ENCODE data around the gene MPRIP.

MPRIP gene

DNA sequence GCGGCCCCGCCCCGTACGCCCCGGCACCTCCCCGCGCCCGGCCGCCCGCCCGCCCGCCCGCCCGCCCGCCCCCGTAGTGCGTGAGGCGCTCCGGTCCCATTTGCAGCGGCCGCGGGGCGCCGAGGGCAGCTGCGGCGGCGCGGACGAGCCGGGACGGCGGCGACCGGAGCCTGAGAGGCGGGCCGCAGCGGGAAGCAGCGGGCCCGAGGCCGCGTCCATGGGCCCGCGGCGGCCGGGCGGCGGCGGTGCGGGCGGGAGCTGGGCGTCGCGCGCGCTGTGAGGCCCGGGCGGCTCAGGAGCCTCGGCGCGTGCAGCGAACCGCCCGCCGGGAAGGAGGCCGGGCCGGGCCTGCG lies at the start of gene MPRIP:
MPRIP (plus strand) TSS at position 74 of the 353 bp plus-strand sequence. CDS start 392 bp downstream, outside the sequence.
- Histone ChIP-seq H3K4me1 (ENCODE audit: control insufficient read depth, insufficient read depth, low read length) (peaks cover 19% of the 10 kb centered on the region), H3K27ac (ENCODE audit: extremely low read depth, low read depth, low read length) (peak within 1 kb of the TSS; percentile 61; the same call in 1 of the 2 replicates), H3K4me3 (ENCODE audit: low read depth, low read length) (peak within 1 kb of the TSS; percentile 80), H3K36me3 (ENCODE audit: control insufficient read depth in 2 of 2, insufficient read depth in 1 of 2, low read length in 2 of 2) (no peaks in the 10 kb centered on the region), H3K9me3 (ENCODE audit: control insufficient read depth, insufficient read depth, low read depth, low read length) (no peaks in the 10 kb centered on the region)
- ChIA-PET CTCF (interaction anchor here (0.9 to 1.0 kb wide), 2 partner anchors 14 to 41 kb away, joined by 3 to 4 read pairs; no protein-coding TSS in a partner anchor), POLR2A (interaction anchor here (1.0 to 2.1 kb wide), 2 partner anchors 14 to 15 kb away, joined by 3 to 11 read pairs; no protein-coding TSS in a partner anchor)
- TF ChIP-seq KLF8 (tag by site-specific recombination; IDR thresholded peaks at IDR 0.05) (no peak), AEBP2 (tag by site-specific recombination; IDR thresholded peaks at IDR 0.05; ENCODE audit: borderline replicate concordance) (no peak), ZNF366 (tag by site-specific recombination; conservative IDR thresholded peaks at IDR 0.05) (no peak), ZNF623 (tag by site-specific recombination; IDR thresholded peaks at IDR 0.05) (no peak), ZNF433 (tag by site-specific recombination; IDR thresholded peaks at IDR 0.05; ENCODE audit: low read depth) (no peak), ZNF112 (tag by site-specific recombination; IDR thresholded peaks at IDR 0.05) (no peak), OVOL3 (tag by site-specific recombination; IDR thresholded peaks at IDR 0.05) (no peak), ZNF37A (tag by site-specific recombination; IDR thresholded peaks at IDR 0.05) (no peak)
- TF ChIP-seq, protein P1, sequence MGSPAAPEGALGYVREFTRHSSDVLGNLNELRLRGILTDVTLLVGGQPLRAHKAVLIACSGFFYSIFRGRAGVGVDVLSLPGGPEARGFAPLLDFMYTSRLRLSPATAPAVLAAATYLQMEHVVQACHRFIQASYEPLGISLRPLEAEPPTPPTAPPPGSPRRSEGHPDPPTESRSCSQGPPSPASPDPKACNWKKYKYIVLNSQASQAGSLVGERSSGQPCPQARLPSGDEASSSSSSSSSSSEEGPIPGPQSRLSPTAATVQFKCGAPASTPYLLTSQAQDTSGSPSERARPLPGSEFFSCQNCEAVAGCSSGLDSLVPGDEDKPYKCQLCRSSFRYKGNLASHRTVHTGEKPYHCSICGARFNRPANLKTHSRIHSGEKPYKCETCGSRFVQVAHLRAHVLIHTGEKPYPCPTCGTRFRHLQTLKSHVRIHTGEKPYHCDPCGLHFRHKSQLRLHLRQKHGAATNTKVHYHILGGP (tag by site-specific recombination; IDR thresholded peaks at IDR 0.05): no peak
- TF ChIP-seq, protein P2, sequence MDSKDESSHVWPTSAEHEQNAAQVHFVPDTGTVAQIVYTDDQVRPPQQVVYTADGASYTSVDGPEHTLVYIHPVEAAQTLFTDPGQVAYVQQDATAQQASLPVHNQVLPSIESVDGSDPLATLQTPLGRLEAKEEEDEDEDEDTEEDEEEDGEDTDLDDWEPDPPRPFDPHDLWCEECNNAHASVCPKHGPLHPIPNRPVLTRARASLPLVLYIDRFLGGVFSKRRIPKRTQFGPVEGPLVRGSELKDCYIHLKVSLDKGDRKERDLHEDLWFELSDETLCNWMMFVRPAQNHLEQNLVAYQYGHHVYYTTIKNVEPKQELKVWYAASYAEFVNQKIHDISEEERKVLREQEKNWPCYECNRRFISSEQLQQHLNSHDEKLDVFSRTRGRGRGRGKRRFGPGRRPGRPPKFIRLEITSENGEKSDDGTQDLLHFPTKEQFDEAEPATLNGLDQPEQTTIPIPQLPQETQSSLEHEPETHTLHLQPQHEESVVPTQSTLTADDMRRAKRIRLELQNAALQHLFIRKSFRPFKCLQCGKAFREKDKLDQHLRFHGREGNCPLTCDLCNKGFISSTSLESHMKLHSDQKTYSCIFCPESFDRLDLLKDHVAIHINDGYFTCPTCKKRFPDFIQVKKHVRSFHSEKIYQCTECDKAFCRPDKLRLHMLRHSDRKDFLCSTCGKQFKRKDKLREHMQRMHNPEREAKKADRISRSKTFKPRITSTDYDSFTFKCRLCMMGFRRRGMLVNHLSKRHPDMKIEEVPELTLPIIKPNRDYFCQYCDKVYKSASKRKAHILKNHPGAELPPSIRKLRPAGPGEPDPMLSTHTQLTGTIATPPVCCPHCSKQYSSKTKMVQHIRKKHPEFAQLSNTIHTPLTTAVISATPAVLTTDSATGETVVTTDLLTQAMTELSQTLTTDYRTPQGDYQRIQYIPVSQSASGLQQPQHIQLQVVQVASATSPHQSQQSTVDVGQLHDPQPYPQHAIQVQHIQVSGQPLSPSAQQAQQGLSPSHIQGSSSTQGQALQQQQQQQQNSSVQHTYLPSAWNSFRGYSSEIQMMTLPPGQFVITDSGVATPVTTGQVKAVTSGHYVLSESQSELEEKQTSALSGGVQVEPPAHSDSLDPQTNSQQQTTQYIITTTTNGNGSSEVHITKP (tag by site-specific recombination; IDR thresholded peaks at IDR 0.05): no peak

DNA sequence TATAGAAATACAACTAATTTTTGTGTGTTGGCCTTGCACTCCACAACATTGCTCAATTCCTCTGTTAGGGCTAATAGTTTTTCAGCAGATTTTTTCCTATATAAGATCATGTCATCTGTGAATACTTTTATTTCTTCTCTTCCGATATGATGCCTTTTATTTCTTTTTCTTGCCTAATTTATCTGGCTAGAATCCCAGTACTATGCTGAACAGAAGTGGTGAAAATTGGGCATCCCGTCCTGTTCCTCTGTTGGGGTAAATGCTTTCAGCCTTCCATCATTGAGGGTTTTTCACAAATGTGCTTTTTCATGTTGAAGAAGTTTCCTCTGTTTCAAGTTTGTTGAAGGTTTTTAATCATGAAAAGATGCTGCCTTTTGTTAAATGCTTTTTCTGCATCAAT lies 47.6 kb upstream of the MPRIP start:
- no peaks in the 10 kb centered on the region for H3K4me1 ChIP-seq (ENCODE audit: control insufficient read depth, insufficient read depth, low read length)
- no peaks in the 10 kb centered on the region for H3K9me3 ChIP-seq (ENCODE audit: control insufficient read depth, insufficient read depth, low read depth, low read length)
- no peak overlapping the region for H3K4me3 ChIP-seq (ENCODE audit: low read depth, low read length)
- no peaks in the 10 kb centered on the region for H3K36me3 ChIP-seq (ENCODE audit: control insufficient read depth in 2 of 2, insufficient read depth in 1 of 2, low read length in 2 of 2)
- ChIA-PET POLR2A (interaction anchor here (0.6 kb wide), 1 partner anchor 1034 kb away, joined by 3 read pairs; no protein-coding TSS in a partner anchor), CTCF (interaction anchor here (0.5 to 4.4 kb wide), 8 partner anchors 10 to 406 kb away, joined by 3 to 34 read pairs (median 4); no protein-coding TSS in a partner anchor)
- H3K27ac ChIP-seq (ENCODE audit: extremely low read depth, low read depth, low read length): no peak overlapping the region
- no peak for TF ChIP-seq ZNF692 (tag by site-specific recombination; IDR thresholded peaks at IDR 0.05)
- no peak for TF ChIP-seq ZNF416 (tag by site-specific recombination; IDR thresholded peaks at IDR 0.05)
- TF ChIP-seq SCRT2 (tag by site-specific recombination; IDR thresholded peaks at IDR 0.05): no peak
- TF ChIP-seq, protein P3, sequence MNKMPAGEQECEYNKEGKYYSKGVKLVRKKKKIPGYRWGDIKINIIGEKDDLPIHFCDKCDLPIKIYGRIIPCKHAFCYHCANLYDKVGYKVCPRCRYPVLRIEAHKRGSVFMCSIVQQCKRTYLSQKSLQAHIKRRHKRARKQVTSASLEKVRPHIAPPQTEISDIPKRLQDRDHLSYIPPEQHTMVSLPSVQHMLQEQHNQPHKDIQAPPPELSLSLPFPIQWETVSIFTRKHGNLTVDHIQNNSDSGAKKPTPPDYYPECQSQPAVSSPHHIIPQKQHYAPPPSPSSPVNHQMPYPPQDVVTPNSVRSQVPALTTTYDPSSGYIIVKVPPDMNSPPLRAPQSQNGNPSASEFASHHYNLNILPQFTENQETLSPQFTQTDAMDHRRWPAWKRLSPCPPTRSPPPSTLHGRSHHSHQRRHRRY (tag by site-specific recombination; IDR thresholded peaks at IDR 0.05): no peak
- no peak for TF ChIP-seq ZNF837 (tag by site-specific recombination; IDR thresholded peaks at IDR 0.05)
- TF ChIP-seq ZNF48 (tag by site-specific recombination; IDR thresholded peaks at IDR 0.05): no peak
- no peak for TF ChIP-seq ZNF777 (tag by site-specific recombination; IDR thresholded peaks at IDR 0.05; ENCODE audit: borderline replicate concordance)
- no peak for TF ChIP-seq ZNF211 (tag by site-specific recombination; IDR thresholded peaks at IDR 0.05; ENCODE audit: low read depth)
- TF ChIP-seq ZNF510 (tag by site-specific recombination; IDR thresholded peaks at IDR 0.05; ENCODE audit: insufficient replicate concordance): no peak
- TF ChIP-seq ZNF530 (tag by site-specific recombination; IDR thresholded peaks at IDR 0.05; ENCODE audit: low read depth): no peak
